Peyer's patch (tissue), 4 donors: ENCODE data around the gene ARHGAP26. TPM values are rescaled to one million over a fixed set of nuclear protein-coding genes. Genes with fewer than 3 reads are reported as not detected.

Experiments
- DNase-seq, 3 donors: peaks; one replicate each; pipeline ENCODE4 v3.0.0-alpha.2; 2017 to 2019
- H3K27ac ChIP-seq, 4 donors: fragments of 200-600 bp; sonication (generic); one replicate each; pipeline ENCODE4 v1.5.1; 2016 to 2019
- H3K27me3 ChIP-seq, 2 donors: fragments of 200-600 bp; sonication (generic); one replicate each; pipeline ENCODE4 v1.5.1; 2019
- H3K36me3 ChIP-seq, 3 donors: fragments of 200-600 bp; sonication (generic); one replicate each; pipeline ENCODE4 v1.5.1; 2016 to 2019
- H3K4me1 ChIP-seq, 4 donors: fragments of 200-600 bp; sonication (generic); one replicate each; pipeline ENCODE4 v1.5.1; 2016 to 2019
- H3K4me3 ChIP-seq, 4 donors: fragments of 200-600 bp; sonication (generic); 1 replicate in 3 of 4; 2 replicates in 1 of 4; pipeline ENCODE4 v1.5.1; 2016 to 2019; ENCODE audit warnings: mild to moderate bottlenecking in 1 of 4
- H3K9me3 ChIP-seq, 4 donors: fragments of 200-600 bp; sonication (generic); one replicate each; pipeline ENCODE4 v1.5.1; 2016 to 2019; ENCODE audit warnings: mild to moderate bottlenecking in 1 of 4
- CTCF ChIP-seq, 6 experiments: fragments of 450-650 bp in 4 of 6; fragments of 200-600 bp in 2 of 6; sonication (generic) in 1 of 6; IDR thresholded peaks; one replicate each; pipeline ENCODE4 v1.5.1; 2017 to 2019; ENCODE audit warnings: antibody characterized with exemption in 6 of 6, mild to moderate bottlenecking in 3 of 6, moderate library complexity in 1 of 6
- POLR2A ChIP-seq, 2 donors: fragments of 450-650 bp; IDR thresholded peaks; one replicate each; pipeline ENCODE4 v1.5.1; 2017; ENCODE audit warnings: antibody characterized with exemption in 2 of 2, mild to moderate bottlenecking in 2 of 2, moderate library complexity in 2 of 2
- total RNA-seq, 4 donors: library from RNA; depleted of rRNA; stranded (reverse); fragments of >200 nt; gene quantifications; one replicate each; pipeline ENCODE4 v1.1.0, GENCODE V29; 2016

Gene ARHGAP26
- total RNA-seq, 4 donors from 2014 or later: 60.1 to 180 (median 126) TPM

- no peak for TF ChIP-seq POLR2A (IDR thresholded peaks at IDR 0.05)
- TF ChIP-seq CTCF (IDR thresholded peaks at IDR 0.05): no peak
- H3K9me3 ChIP-seq: no peaks in the 10 kb centered on the region
- H3K4me1 ChIP-seq: peaks cover 0 to 29% (median 0%) of the 10 kb centered on the region in 4 donors
- no peaks in the 10 kb centered on the region for H3K36me3 ChIP-seq
- no peaks in the 10 kb centered on the region for H3K27me3 ChIP-seq
- no peak overlapping the region for H3K27ac ChIP-seq
- DNase-seq: no peak
- H3K4me3 ChIP-seq: no peak overlapping the region
Observed at GRCh38 chr5:142852416-142853198, 82.4 kb downstream of the ARHGAP26 start.

DNA sequence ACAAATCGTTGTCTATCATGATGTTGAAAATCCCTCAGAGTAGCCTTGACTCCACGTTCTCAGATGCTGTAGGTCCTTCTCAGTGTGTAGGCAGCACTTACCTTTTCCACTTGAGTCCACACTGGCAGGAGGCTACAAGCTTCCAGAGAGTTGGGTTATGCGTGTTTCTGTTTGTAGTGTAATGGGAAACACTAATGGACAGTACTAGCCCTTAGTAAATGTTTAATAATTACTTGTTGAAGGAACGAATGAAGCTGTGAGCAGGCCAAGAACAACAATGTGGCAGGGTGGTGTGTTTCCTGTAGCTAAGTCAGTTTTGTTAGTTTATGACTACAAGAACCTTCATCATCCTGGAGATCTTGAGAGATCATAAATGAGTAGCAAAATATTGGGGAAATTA, 83.5 kb downstream of the ARHGAP26 start:
- no peak overlapping the region for H3K27ac ChIP-seq
- no peaks in the 10 kb centered on the region for H3K27me3 ChIP-seq
- TF ChIP-seq CTCF (IDR thresholded peaks at IDR 0.05): no peak
- no peak for TF ChIP-seq POLR2A (IDR thresholded peaks at IDR 0.05)
- DNase-seq: no peak
- H3K4me3 ChIP-seq: no peak overlapping the region
- no peaks in the 10 kb centered on the region for H3K9me3 ChIP-seq
- H3K4me1 ChIP-seq: peaks cover 0 to 39% (median 0%) of the 10 kb centered on the region in 4 donors
- H3K36me3 ChIP-seq: no peaks in the 10 kb centered on the region

GRCh38 chr5:142856269-142856782, 86.1 kb downstream of the ARHGAP26 start:
- H3K36me3 ChIP-seq: no peaks in the 10 kb centered on the region
- H3K27ac ChIP-seq: no peak overlapping the region
- DNase-seq: no peak
- H3K4me3 ChIP-seq: no peak overlapping the region
- TF ChIP-seq POLR2A (IDR thresholded peaks at IDR 0.05) (no peak), CTCF (IDR thresholded peaks at IDR 0.05) (no peak)
- peaks cover 0 to 60% (median 0%) of the 10 kb centered on the region in 4 donors for H3K4me1 ChIP-seq
- H3K9me3 ChIP-seq: no peaks in the 10 kb centered on the region
- H3K27me3 ChIP-seq: no peaks in the 10 kb centered on the region

GRCh38 chr5:142857405-142857804, 87.2 kb downstream of the ARHGAP26 start:
- no peak for DNase-seq
- TF ChIP-seq CTCF (IDR thresholded peaks at IDR 0.05): no peak
- no peak for TF ChIP-seq POLR2A (IDR thresholded peaks at IDR 0.05)
- Histone ChIP-seq H3K27ac (no peak overlapping the region), H3K9me3 (no peaks in the 10 kb centered on the region), H3K4me3 (no peak overlapping the region), H3K4me1 (peaks cover 0 to 63% (median 0%) of the 10 kb centered on the region in 4 donors), H3K36me3 (no peaks in the 10 kb centered on the region), H3K27me3 (no peaks in the 10 kb centered on the region)

GRCh38 chr5:142859037-142859436, 88.9 kb downstream of the ARHGAP26 start:
- no peak overlapping the region for H3K4me3 ChIP-seq
- no peak for DNase-seq
- no peak overlapping the region for H3K27ac ChIP-seq
- TF ChIP-seq POLR2A (IDR thresholded peaks at IDR 0.05) (no peak), CTCF (IDR thresholded peaks at IDR 0.05) (no peak)
- no peaks in the 10 kb centered on the region for H3K27me3 ChIP-seq
- peaks cover 0 to 51% (median 0%) of the 10 kb centered on the region in 4 donors for H3K4me1 ChIP-seq
- no peaks in the 10 kb centered on the region for H3K9me3 ChIP-seq
- no peaks in the 10 kb centered on the region for H3K36me3 ChIP-seq
